GM12878 (cell line): ENCODE measurements around the gene EVX1. TPM values are rescaled to one million over a fixed set of nuclear protein-coding genes. Genes with fewer than 3 reads are reported as not detected.

ENCODE experiments used
- BRCA1 ChIP-seq: IDR thresholded peaks from 2 replicates; pipeline ENCODE4 v1.6.1; 2011; ENCODE audit warnings: low read depth, low read length, improper control_type of control experiment
- CREB1 ChIP-seq: IDR thresholded peaks from 2 replicates; pipeline ENCODE4 v1.6.1; 2012; ENCODE audit warnings: low read depth, mild to moderate bottlenecking, inconsistent platforms
- GABPA ChIP-seq: IDR thresholded peaks from 2 replicates; pipeline ENCODE4 v1.6.1; 2014; ENCODE audit warnings: antibody characterized with exemption, low read depth, mild to moderate bottlenecking, inconsistent platforms
- IKZF1 ChIP-seq: fragments of 450-650 bp; conservative IDR thresholded peaks from 2 replicates; pipeline ENCODE4 v1.6.1; 2017; ENCODE audit warnings: antibody characterized with exemption, mild to moderate bottlenecking
- MYC ChIP-seq: IDR thresholded peaks from 2 replicates; pipeline ENCODE4 v1.6.1; 2011; ENCODE audit warnings: mild to moderate bottlenecking, low read length, moderate library complexity, inconsistent platforms; ENCODE audit not compliant: insufficient read depth, insufficient replicate concordance, insufficient read length, severe bottlenecking
- NR2F1 ChIP-seq: fragments of 450-650 bp; conservative IDR thresholded peaks from 2 replicates; pipeline ENCODE4 v1.6.1; 2017; ENCODE audit warnings: mild to moderate bottlenecking
- PAX5 ChIP-seq: IDR thresholded peaks from 2 replicates; pipeline ENCODE4 v1.6.1; 2011; ENCODE audit warnings: low read depth, low read length, borderline replicate concordance
- RAD51 ChIP-seq: fragments of 450-650 bp; IDR thresholded peaks from 2 replicates; pipeline ENCODE4 v1.6.1; 2016; ENCODE audit warnings: moderate library complexity, mild to moderate bottlenecking, inconsistent platforms
- RELA ChIP-seq: fragments of 450-650 bp; IDR thresholded peaks from 2 replicates; pipeline ENCODE4 v1.8.0; 2014; ENCODE audit warnings: borderline replicate concordance; ENCODE audit not compliant: partially characterized antibody
- RFX5 ChIP-seq: IDR thresholded peaks from 2 replicates; pipeline ENCODE4 v1.6.1; 2011; ENCODE audit warnings: low read depth, low read length, improper control_type of control experiment
- SMARCA5 ChIP-seq: fragments of 450-650 bp; IDR thresholded peaks from 2 replicates; pipeline ENCODE4 v1.6.1; 2017; ENCODE audit warnings: mild to moderate bottlenecking
- SMC3 ChIP-seq: IDR thresholded peaks from 2 replicates; pipeline ENCODE4 v1.6.1; 2011; ENCODE audit warnings: low read length, improper control_type of control experiment, borderline replicate concordance
- ZBED1 ChIP-seq: IDR thresholded peaks from 2 replicates; pipeline ENCODE4 v1.6.1; 2016; ENCODE audit warnings: borderline replicate concordance
- polyA plus RNA-seq, 11 experiments: library from polyadenylated mRNA; depleted of rRNA in 4 of 11; unstranded in 6 of 11; stranded (reverse) in 5 of 11; fragments of >200 nt; fragmentation: Nextera tagmentation in 4 of 11; fragmentation: Illumina TruSeq in 1 of 11; extraction: Ambion mirVana in 4 of 11; extraction: Trizol in 1 of 11; gene quantifications; 1 replicate in 1 of 11; 2 replicates in 10 of 11; pipeline versions ENCODE4 v1.2.1 to v1.2.3, GENCODE V29; 2011 to 2016; ENCODE audit warnings: inconsistent platforms in 2 of 11, missing spikeins in 2 of 11, low read depth in 1 of 11
- total RNA-seq, 4 experiments: library from RNA; depleted of rRNA in 3 of 4; stranded (reverse); fragments of >200 nt in 3 of 4; fragmentation: Illumina TruSeq in 1 of 4; extraction: Trizol in 1 of 4; gene quantifications; 2 replicates each; pipeline versions ENCODE4 v1.2.1 to v1.2.3, GENCODE V29; 2013 to 2021
- TF ChIP-seq, protein P1 (sequence below): fragments of 450-650 bp; IDR thresholded peaks from 2 replicates; pipeline ENCODE4 v1.6.1; 2017; ENCODE audit warnings: borderline replicate concordance
- TF ChIP-seq, protein P2 (sequence below): IDR thresholded peaks from 2 replicates; pipeline ENCODE4 v1.6.1; 2011; ENCODE audit warnings: borderline replicate concordance, low read depth, mild to moderate bottlenecking, moderate library complexity, low read length; ENCODE audit not compliant: insufficient read depth, poor library complexity, severe bottlenecking
- TF ChIP-seq, protein P3 (sequence below): IDR thresholded peaks from 2 replicates; pipeline ENCODE4 v1.6.1; 2011; ENCODE audit warnings: mild to moderate bottlenecking, low read depth, low read length, moderate library complexity; ENCODE audit not compliant: insufficient replicate concordance
- TF ChIP-seq, protein P4 (sequence below): fragments of 450-650 bp; IDR thresholded peaks from 2 replicates; pipeline ENCODE4 v1.6.1; 2017; ENCODE audit warnings: mild to moderate bottlenecking, moderate library complexity
- TF ChIP-seq, protein P5 (sequence below): fragments of 450-650 bp; formaldehyde crosslinking; IDR thresholded peaks from 2 replicates; pipeline ENCODE4 v1.4.0; 2020; ENCODE audit warnings: mild to moderate bottlenecking, moderate library complexity

EVX1 gene
- total and polyA plus RNA-seq, 10 of the 15 experiments (the other 5 are each of a cell fraction or from before 2014, with no cell fraction given), result not detected

DNA sequence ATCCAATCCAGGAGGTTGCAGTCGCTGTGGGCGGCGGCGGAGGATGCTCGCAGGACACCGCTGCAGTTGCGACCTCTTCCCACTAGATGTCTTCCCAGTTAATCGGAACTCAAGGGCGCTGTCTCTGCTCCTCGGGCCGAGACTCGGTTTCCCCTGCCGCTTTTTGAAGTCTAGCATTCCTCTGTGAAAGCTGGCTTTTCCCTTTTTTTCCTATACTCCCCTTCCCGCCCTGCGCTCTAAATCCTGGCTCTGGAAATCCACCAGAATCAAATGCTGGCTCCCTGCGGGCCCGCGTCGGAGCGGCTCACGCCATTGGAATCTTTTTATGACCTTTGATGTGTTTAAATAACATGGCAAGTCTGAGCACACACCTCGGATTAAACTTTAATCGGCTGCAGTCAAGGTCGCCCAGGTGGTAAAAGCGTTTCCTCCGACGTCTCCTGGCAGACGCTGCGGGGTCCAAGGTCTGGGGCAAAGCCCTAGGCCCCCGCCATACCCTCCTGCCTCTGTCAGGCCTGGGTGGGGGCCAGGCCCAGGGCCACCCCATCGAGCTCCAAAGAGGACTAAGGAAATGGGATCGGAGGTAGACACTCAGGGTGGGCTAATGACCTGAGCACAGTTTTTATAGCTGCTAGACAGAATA, 32.0 kb upstream of the EVX1 start (continued):
- TF ChIP-seq, protein P1, sequence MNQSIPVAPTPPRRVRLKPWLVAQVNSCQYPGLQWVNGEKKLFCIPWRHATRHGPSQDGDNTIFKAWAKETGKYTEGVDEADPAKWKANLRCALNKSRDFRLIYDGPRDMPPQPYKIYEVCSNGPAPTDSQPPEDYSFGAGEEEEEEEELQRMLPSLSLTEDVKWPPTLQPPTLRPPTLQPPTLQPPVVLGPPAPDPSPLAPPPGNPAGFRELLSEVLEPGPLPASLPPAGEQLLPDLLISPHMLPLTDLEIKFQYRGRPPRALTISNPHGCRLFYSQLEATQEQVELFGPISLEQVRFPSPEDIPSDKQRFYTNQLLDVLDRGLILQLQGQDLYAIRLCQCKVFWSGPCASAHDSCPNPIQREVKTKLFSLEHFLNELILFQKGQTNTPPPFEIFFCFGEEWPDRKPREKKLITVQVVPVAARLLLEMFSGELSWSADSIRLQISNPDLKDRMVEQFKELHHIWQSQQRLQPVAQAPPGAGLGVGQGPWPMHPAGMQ, result no peak
- TF ChIP-seq BRCA1 (no peak), CREB1 (no peak), GABPA (no peak), SMARCA5 (no peak), NR2F1 (no peak), RAD51 (no peak), RFX5 (no peak), SMC3 (peak; percentile 48; the same call in 1 of the 2 replicates), RELA (no peak), PAX5 (no peak), ZBED1 (no peak), MYC (no peak), IKZF1 (no peak)
- TF ChIP-seq, protein P2, sequence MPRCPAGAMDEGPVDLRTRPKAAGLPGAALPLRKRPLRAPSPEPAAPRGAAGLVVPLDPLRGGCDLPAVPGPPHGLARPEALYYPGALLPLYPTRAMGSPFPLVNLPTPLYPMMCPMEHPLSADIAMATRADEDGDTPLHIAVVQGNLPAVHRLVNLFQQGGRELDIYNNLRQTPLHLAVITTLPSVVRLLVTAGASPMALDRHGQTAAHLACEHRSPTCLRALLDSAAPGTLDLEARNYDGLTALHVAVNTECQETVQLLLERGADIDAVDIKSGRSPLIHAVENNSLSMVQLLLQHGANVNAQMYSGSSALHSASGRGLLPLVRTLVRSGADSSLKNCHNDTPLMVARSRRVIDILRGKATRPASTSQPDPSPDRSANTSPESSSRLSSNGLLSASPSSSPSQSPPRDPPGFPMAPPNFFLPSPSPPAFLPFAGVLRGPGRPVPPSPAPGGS, result no peak
- TF ChIP-seq, protein P3, sequence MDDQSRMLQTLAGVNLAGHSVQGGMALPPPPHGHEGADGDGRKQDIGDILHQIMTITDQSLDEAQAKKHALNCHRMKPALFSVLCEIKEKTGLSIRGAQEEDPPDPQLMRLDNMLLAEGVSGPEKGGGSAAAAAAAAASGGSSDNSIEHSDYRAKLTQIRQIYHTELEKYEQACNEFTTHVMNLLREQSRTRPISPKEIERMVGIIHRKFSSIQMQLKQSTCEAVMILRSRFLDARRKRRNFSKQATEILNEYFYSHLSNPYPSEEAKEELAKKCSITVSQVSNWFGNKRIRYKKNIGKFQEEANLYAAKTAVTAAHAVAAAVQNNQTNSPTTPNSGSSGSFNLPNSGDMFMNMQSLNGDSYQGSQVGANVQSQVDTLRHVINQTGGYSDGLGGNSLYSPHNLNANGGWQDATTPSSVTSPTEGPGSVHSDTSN, result no peak
- TF ChIP-seq, protein P4, sequence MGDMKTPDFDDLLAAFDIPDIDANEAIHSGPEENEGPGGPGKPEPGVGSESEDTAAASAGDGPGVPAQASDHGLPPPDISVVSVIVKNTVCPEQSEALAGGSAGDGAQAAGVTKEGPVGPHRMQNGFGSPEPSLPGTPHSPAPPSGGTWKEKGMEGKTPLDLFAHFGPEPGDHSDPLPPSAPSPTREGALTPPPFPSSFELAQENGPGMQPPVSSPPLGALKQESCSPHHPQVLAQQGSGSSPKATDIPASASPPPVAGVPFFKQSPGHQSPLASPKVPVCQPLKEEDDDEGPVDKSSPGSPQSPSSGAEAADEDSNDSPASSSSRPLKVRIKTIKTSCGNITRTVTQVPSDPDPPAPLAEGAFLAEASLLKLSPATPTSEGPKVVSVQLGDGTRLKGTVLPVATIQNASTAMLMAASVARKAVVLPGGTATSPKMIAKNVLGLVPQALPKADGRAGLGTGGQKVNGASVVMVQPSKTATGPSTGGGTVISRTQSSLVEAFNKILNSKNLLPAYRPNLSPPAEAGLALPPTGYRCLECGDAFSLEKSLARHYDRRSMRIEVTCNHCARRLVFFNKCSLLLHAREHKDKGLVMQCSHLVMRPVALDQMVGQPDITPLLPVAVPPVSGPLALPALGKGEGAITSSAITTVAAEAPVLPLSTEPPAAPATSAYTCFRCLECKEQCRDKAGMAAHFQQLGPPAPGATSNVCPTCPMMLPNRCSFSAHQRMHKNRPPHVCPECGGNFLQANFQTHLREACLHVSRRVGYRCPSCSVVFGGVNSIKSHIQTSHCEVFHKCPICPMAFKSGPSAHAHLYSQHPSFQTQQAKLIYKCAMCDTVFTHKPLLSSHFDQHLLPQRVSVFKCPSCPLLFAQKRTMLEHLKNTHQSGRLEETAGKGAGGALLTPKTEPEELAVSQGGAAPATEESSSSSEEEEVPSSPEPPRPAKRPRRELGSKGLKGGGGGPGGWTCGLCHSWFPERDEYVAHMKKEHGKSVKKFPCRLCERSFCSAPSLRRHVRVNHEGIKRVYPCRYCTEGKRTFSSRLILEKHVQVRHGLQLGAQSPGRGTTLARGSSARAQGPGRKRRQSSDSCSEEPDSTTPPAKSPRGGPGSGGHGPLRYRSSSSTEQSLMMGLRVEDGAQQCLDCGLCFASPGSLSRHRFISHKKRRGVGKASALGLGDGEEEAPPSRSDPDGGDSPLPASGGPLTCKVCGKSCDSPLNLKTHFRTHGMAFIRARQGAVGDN, result no peak
- TF ChIP-seq, protein P5, sequence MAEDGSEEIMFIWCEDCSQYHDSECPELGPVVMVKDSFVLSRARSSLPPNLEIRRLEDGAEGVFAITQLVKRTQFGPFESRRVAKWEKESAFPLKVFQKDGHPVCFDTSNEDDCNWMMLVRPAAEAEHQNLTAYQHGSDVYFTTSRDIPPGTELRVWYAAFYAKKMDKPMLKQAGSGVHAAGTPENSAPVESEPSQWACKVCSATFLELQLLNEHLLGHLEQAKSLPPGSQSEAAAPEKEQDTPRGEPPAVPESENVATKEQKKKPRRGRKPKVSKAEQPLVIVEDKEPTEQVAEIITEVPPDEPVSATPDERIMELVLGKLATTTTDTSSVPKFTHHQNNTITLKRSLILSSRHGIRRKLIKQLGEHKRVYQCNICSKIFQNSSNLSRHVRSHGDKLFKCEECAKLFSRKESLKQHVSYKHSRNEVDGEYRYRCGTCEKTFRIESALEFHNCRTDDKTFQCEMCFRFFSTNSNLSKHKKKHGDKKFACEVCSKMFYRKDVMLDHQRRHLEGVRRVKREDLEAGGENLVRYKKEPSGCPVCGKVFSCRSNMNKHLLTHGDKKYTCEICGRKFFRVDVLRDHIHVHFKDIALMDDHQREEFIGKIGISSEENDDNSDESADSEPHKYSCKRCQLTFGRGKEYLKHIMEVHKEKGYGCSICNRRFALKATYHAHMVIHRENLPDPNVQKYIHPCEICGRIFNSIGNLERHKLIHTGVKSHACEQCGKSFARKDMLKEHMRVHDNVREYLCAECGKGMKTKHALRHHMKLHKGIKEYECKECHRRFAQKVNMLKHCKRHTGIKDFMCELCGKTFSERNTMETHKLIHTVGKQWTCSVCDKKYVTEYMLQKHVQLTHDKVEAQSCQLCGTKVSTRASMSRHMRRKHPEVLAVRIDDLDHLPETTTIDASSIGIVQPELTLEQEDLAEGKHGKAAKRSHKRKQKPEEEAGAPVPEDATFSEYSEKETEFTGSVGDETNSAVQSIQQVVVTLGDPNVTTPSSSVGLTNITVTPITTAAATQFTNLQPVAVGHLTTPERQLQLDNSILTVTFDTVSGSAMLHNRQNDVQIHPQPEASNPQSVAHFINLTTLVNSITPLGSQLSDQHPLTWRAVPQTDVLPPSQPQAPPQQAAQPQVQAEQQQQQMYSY (CRISPR knock-in tag), result no peak
- TF ChIP-seq, all 136 proteins: peak for 3
